Activated naive CD4-positive, alpha-beta T cell treated with anti-CD3 and anti-CD28 coated beads, Interleukin-2, amount 50 U/mL, for 72 hours (primary cell): Measurements from ENCODE around the gene FTL. TPM values are rescaled to one million over a fixed set of nuclear protein-coding genes. Genes with fewer than 3 reads are reported as not detected.

Source experiments
- ATAC-seq, 2 donors: fragments of 150-1000 bp; cut with Tn5 transposase; 2 replicates each; pipeline ENCODE4 v1.10.0; 2021; ENCODE audit warnings: mild to moderate bottlenecking in 2 of 2, moderate library complexity in 2 of 2
- DNase-seq, 2 donors: peaks; one replicate each; pipeline ENCODE4 v3.0.0; 2021 to 2022; ENCODE audit warnings: low spot score in 2 of 2
- H3K27ac Mint-ChIP-seq, 2 donors: one replicate each; pipeline ENCODE4 v1.8.0; 2022; ENCODE audit warnings: mild to moderate bottlenecking in 2 of 2, mixed read lengths in 2 of 2
- H3K36me3 Mint-ChIP-seq, 2 donors: one replicate each; pipeline ENCODE4 v1.8.0; 2022; ENCODE audit warnings: mixed read lengths in 2 of 2
- H3K9me3 Mint-ChIP-seq, 2 donors: one replicate each; pipeline ENCODE4 v1.8.0; 2022; ENCODE audit warnings: mixed read lengths in 2 of 2
- total RNA-seq, 2 donors: library from RNA; stranded (reverse); gene quantifications; one replicate each; pipeline ENCODE4 v1.2.3, GENCODE V29; 2022

Gene FTL
- total RNA-seq, 2 donors from 2014 or later = 1,148 to 2,898 TPM

DNA sequence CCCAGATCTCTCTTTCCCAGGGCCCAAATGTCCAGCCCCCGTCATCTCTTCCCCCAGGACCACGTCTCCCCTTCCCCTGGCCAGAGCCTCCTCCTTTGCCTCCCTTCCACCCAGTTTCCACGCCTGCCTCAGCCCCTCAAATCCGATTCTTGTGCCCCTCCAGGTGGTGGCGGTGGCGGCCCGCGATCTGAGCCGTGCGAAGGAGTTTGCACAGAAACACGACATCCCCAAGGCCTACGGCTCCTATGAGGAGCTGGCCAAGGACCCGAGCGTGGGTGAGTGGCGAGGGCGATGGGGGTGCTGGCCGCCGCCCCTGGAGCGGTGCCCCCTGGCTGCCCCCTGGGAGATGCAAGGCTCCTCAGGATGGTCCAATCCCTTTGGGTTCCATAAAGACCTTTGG is 30.3 kb upstream of the FTL start:
- no peaks in the 10 kb centered on the region for H3K9me3 Mint-ChIP-seq
- H3K36me3 Mint-ChIP-seq = no peaks in the 10 kb centered on the region
- DNase-seq = no peak
- no peak overlapping the region for H3K27ac Mint-ChIP-seq
- no peak for ATAC-seq

- no peak overlapping the region for H3K27ac Mint-ChIP-seq
- DNase-seq (no peak), ATAC-seq (no peak)
- peaks cover 0 to under 1% of the 10 kb centered on the region in 2 donors for H3K9me3 Mint-ChIP-seq
- H3K36me3 Mint-ChIP-seq = peaks cover 0 to 7% of the 10 kb centered on the region in 2 donors
These were observed 29.2 kb upstream of the FTL start for GRCh38 chr19:48935864-48936263.

GRCh38 chr19:48938256-48938655 is 26.9 kb upstream of the FTL start:
- ATAC-seq = no peak
- peaks cover 0 to 6% of the 10 kb centered on the region in 2 donors for H3K9me3 Mint-ChIP-seq

GRCh38 chr19:48940902-48941301 is 24.2 kb upstream of the FTL start:
- Mint-ChIP-seq H3K27ac (no peak overlapping the region), H3K36me3 (peaks cover 0 to 13% of the 10 kb centered on the region in 2 donors), H3K9me3 (peaks cover 0 to 6% of the 10 kb centered on the region in 2 donors)
- DNase-seq = no peak
- no peak for ATAC-seq

More at GRCh38 chr19:48938256-48938655, 26.9 kb upstream of the FTL start:
- Mint-ChIP-seq H3K27ac (no peak overlapping the region), H3K36me3 (peaks cover 0 to 13% of the 10 kb centered on the region in 2 donors)
- no peak for DNase-seq

- H3K36me3 Mint-ChIP-seq = peaks cover 0 to 22% of the 10 kb centered on the region in 2 donors
- ATAC-seq = no peak
- peaks cover 0 to 6% of the 10 kb centered on the region in 2 donors for H3K9me3 Mint-ChIP-seq
These were observed 22.0 kb upstream of the FTL start for GRCh38 chr19:48943081-48943480.

DNA sequence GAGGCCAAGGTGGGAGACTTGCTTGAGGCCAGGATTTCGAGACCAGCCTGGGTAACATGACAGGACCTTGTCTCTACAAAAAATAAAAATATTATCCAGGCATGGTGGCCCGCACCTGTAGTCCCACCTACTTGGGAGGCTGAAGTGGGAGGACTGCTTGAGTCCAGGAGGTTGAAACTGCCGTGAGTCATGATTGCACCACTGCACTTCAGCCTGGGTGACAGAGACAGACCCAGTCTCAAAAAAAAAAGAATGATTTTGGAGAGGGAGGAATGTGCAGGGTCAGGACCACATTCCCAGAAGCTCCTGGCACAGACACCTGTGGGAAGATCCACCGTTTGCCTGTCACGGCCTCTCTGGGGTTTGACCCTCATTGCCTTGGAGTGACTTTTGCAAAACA is 19.7 kb upstream of the FTL start:
- no peak for DNase-seq
- H3K9me3 Mint-ChIP-seq = peaks cover 0 to 6% of the 10 kb centered on the region in 2 donors
- H3K36me3 Mint-ChIP-seq = peaks cover 0 to 24% of the 10 kb centered on the region in 2 donors
- H3K27ac Mint-ChIP-seq = no peak overlapping the region
- no peak for ATAC-seq

More at GRCh38 chr19:48943081-48943480, 22.0 kb upstream of the FTL start:
- H3K27ac Mint-ChIP-seq = no peak overlapping the region
- DNase-seq = no peak

DNA sequence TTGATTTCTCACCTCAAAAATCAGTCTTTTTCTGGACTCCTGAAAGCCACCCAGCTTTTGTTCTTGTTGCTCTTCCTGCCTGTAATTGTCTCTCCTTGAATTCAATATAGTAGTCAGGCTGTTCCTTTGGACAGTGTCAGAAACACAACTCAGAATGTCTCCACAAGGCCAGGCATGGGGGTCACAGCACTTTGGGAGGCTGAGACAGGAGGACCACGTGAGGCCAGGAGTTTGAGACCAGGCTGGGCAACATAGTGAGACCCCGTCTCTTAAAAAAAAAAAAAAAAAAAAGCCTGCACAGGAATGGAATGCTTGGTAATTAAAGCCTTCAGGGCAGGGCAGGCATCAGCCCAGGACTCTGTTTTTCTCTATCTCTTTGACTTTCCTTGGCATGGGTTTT is 19.3 kb upstream of the FTL start:
- H3K9me3 Mint-ChIP-seq = peaks cover 0 to 6% of the 10 kb centered on the region in 2 donors
- no peak for DNase-seq
- peaks cover 0 to 20% of the 10 kb centered on the region in 2 donors for H3K36me3 Mint-ChIP-seq
- no peak for ATAC-seq
- no peak overlapping the region for H3K27ac Mint-ChIP-seq

GRCh38 chr19:48946463-48947257 is 18.4 kb upstream of the FTL start:
- no peak for DNase-seq
- Mint-ChIP-seq H3K9me3 (no peaks in the 10 kb centered on the region), H3K27ac (no peak overlapping the region), H3K36me3 (peaks cover 0 to 13% of the 10 kb centered on the region in 2 donors)
- no peak for ATAC-seq

GRCh38 chr19:48947258-48947542 is 17.9 kb upstream of the FTL start:
- Mint-ChIP-seq H3K27ac (no peak overlapping the region), H3K36me3 (peaks cover 0 to 13% of the 10 kb centered on the region in 2 donors), H3K9me3 (no peaks in the 10 kb centered on the region)
- DNase-seq (no peak), ATAC-seq (no peak)

DNA sequence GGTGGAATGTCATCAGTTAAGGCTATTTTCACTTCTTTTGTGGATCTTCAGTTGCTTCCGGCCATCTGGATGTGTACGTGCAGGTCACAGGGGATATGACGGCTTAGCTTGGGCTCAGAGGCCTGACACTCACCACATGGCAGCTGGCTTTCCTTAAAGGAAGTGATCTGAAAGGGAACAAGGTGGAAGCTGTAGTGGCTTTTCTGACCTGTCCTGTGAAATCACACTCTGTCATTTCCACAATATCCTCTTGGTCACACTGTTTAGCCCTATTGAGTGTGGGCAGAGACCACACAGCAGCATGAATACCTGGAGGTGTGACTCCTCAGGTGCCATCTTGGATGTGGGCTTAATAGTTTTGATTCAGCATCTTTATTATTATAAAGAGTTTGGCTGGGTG is 14.9 kb upstream of the FTL start:
- Mint-ChIP-seq H3K9me3 (no peaks in the 10 kb centered on the region), H3K36me3 (peaks cover 1 to 14% of the 10 kb centered on the region in 2 donors), H3K27ac (peak overlapping the region in 1 of 2 donors; percentile 5)
- ATAC-seq (no peak), DNase-seq (no peak)

GRCh38 chr19:48950830-48951519 is 14.1 kb upstream of the FTL start:
- ATAC-seq = no peak
- H3K36me3 Mint-ChIP-seq = peaks cover 10 to 22% of the 10 kb centered on the region in 2 donors
- DNase-seq = no peak
- H3K27ac Mint-ChIP-seq = peak overlapping the region in 1 of 2 donors; percentile 5
- no peaks in the 10 kb centered on the region for H3K9me3 Mint-ChIP-seq

- ATAC-seq (no peak), DNase-seq (no peak)
- Mint-ChIP-seq H3K9me3 (no peaks in the 10 kb centered on the region), H3K27ac (peak overlapping the region in 1 of 2 donors; percentile 98), H3K36me3 (peaks cover 22 to 34% of the 10 kb centered on the region in 2 donors)
These were observed 12.0 kb upstream of the FTL start for GRCh38 chr19:48953141-48953540.

DNA sequence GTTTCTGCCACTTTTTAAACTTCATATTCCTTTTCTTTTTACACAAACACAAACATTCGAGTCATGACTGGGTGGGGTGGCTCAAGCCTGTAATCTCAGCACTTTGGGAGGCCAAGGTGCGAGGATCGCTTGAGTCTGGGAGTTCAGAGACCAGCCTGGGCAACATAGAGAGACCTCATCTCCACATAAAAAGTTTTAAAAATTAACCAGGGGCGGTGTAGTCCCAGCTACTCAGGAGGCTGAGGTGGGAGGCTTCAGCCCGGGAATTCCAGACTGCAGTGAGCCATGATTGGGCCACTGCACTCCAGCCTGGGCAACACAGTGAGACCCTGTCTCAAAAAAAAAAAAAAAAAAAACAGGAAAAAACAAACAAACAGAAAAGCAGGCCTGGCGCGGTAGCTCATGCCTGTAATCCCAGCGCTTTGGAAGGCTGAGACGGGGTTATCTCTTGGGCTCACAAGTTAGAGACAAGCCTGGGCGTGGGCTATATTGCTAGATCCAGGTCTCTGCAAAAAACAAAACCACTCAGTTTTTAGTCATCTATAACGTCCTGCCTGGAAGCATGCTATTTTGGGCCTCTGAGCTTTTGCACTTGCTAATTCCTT is 11.0 kb upstream of the FTL start:
- Mint-ChIP-seq H3K9me3 (no peaks in the 10 kb centered on the region), H3K36me3 (peaks cover 22 to 37% of the 10 kb centered on the region in 2 donors), H3K27ac (peak overlapping the region; percentile 91 to 98)
- DNase-seq (no peak), ATAC-seq (no peak)

- peaks cover 22 to 37% of the 10 kb centered on the region in 2 donors for H3K36me3 Mint-ChIP-seq
These were observed 10.4 kb upstream of the FTL start, which contains the start of gene BAX for GRCh38 chr19:48954595-48955307. Gene BAX (plus strand): TSS chr19:48954875. CDS start chr19:48954929, 54 bp downstream.

DNA sequence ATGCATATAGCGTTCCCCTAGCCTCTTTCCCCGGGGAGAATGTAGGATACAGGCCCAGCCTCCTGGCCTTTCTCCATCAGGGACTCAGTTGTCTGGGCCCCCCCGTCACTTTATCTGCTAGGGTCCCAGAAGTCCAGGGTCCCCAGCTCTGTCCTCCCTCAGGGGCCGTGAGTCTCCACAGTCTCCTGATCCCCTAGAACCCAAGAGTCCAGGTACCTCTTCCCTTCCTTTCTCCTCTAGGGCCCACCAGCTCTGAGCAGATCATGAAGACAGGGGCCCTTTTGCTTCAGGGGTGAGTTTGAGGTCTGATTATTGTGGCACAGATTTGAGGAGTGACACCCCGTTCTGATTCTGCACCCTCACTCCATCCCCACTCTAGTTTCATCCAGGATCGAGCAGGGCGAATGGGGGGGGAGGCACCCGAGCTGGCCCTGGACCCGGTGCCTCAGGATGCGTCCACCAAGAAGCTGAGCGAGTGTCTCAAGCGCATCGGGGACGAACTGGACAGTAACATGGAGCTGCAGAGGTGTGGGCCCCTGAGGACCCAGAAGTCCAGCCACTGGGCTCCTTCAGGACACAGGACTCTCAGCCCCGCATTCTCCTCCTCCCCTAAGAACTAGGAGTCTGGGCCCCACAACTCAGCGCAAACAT is 9.7 kb upstream of the FTL start:
- peak overlapping the region; percentile 96 to 98 for H3K27ac Mint-ChIP-seq
- peaks cover 22 to 37% of the 10 kb centered on the region in 2 donors for H3K36me3 Mint-ChIP-seq
- H3K9me3 Mint-ChIP-seq = no peaks in the 10 kb centered on the region
- no peak for ATAC-seq
- DNase-seq = no peak

More at GRCh38 chr19:48954595-48955307, 10.4 kb upstream of the FTL start, which contains the start of gene BAX:
- DNase-seq (peak; percentile 98), ATAC-seq (peak; percentile 87 to 91)
- H3K9me3 Mint-ChIP-seq = no peaks in the 10 kb centered on the region
- H3K27ac Mint-ChIP-seq = peak within 1 kb of the TSS; percentile 96 to 98

GRCh38 chr19:48958006-48958405 is 7.1 kb upstream of the FTL start:
- ATAC-seq (no peak), DNase-seq (no peak)
- H3K27ac Mint-ChIP-seq = peak overlapping the region in 1 of 2 donors; percentile 18
- H3K9me3 Mint-ChIP-seq = no peaks in the 10 kb centered on the region
- H3K36me3 Mint-ChIP-seq = peaks cover 22 to 37% of the 10 kb centered on the region in 2 donors
